DND-41 (cell line): ENCODE data around the gene PHF24.

Experiments
- ATAC-seq: fragments of 200-7000 bp; cut with Tn5 transposase; 3 replicates; pipeline ENCODE4 v1.9.1; 2021; ENCODE audit warnings: low read depth; ENCODE audit not compliant: insufficient read depth
- DNase-seq: peaks from one replicate; pipeline ENCODE4 v3.0.0-alpha.2; 2020
- H2AFZ ChIP-seq: 2 replicates; pipeline ENCODE4 v1.6.0; 2012; ENCODE audit warnings: low read depth, low read length
- H3K27ac ChIP-seq: 2 replicates; pipeline ENCODE4 v1.5.1; 2012; ENCODE audit warnings: low read length, inconsistent platforms
- H3K27me3 ChIP-seq: fragments of 200-600 bp; sonication (generic); 2 replicates; pipeline ENCODE4 v1.6.0; 2012; ENCODE audit warnings: low read length, mild to moderate bottlenecking, inconsistent platforms; ENCODE audit not compliant: insufficient read depth, poor library complexity
- H3K36me3 ChIP-seq: 2 replicates; pipeline ENCODE4 v1.5.1; 2012; ENCODE audit warnings: low read length, inconsistent platforms; ENCODE audit not compliant: insufficient read depth
- H3K4me1 ChIP-seq: 2 replicates; pipeline ENCODE4 v1.5.1; 2012; ENCODE audit warnings: mild to moderate bottlenecking, low read length; ENCODE audit not compliant: insufficient read depth
- H3K4me2 ChIP-seq: 2 replicates; pipeline ENCODE4 v1.6.0; 2012; ENCODE audit warnings: mild to moderate bottlenecking, moderate library complexity, low read length, inconsistent platforms; ENCODE audit not compliant: insufficient read depth
- H3K4me3 ChIP-seq, 2 experiments: fragments of 200-600 bp in 1 of 2; shearing (Covaris generic) in 1 of 2; 2 replicates each; pipeline ENCODE4 v1.5.1; 2012 to 2016; ENCODE audit warnings: inconsistent platforms in 2 of 2, low read length in 2 of 2, mild to moderate bottlenecking in 2 of 2, low read depth in 1 of 2, moderate library complexity in 1 of 2
- H3K79me2 ChIP-seq: 2 replicates; pipeline ENCODE4 v1.6.0; 2012; ENCODE audit warnings: low read length, inconsistent platforms; ENCODE audit not compliant: insufficient read depth
- H3K9ac ChIP-seq: 2 replicates; pipeline ENCODE4 v1.6.0; 2012; ENCODE audit warnings: low read depth, mild to moderate bottlenecking, inconsistent platforms, low read length, moderate library complexity
- H3K9me3 ChIP-seq: 2 replicates; pipeline ENCODE4 v1.5.1; 2012; ENCODE audit warnings: low read length, moderate library complexity, mild to moderate bottlenecking, inconsistent platforms; ENCODE audit not compliant: insufficient read depth, severe bottlenecking
- H4K20me1 ChIP-seq: 2 replicates; pipeline ENCODE4 v1.6.0; 2012; ENCODE audit warnings: low read length; ENCODE audit not compliant: insufficient read depth
- EZH2 ChIP-seq: IDR thresholded peaks from 3 replicates; pipeline ENCODE4 v1.6.1; 2012; ENCODE audit warnings: borderline replicate concordance, low read depth, mild to moderate bottlenecking, moderate library complexity, low read length, inconsistent platforms; ENCODE audit not compliant: severe bottlenecking
- TF ChIP-seq, protein P1 (sequence below): IDR thresholded peaks from 2 replicates; pipeline ENCODE4 v1.5.1; 2012; ENCODE audit warnings: borderline replicate concordance, low read length, moderate library complexity, mild to moderate bottlenecking; ENCODE audit not compliant: poor library complexity, severe bottlenecking; ENCODE audit errors: extremely low read depth

PHF24 gene

DNA sequence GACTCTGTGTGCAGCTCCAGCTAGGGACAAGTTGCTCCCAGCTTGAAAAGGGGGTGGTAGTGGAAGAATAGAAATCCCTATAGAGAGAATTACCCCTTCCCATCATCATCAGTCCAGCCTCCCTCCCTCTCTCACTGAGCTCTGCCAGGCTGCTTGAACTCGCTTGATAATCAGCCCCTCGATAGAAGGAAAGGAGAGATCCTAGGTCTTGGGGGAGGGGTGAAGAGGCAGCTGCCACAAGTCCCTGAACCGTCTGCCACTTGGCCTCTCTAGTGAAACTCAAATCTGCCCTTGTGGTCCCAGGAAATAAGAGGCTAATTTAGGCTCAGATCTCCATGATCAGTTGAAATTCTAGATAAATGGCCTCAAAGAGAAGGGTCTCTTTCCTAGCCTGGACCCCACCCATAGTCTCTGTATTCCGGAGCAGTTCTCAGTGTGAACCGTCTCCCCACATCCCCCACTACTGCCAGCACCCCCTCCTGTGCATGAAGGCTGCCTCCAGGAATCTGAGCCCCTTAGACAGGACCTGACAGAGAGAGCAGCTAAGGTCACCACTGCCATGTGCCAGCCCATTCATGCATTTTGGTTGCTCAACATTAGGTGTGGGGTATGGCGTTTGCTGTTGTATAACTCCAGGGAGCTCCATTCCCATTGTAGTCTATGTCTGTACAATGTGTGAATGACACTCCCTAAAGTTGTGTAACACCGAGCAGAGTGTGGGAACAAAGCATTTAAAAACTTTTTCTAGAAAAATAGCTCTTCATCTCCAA, 37.0 kb downstream of the PHF24 start:
- Histone ChIP-seq H3K4me1 (peaks cover 8% of the 10 kb centered on the region), H4K20me1 (no peaks in the 10 kb centered on the region), H3K36me3 (0 out of 2 replicates have a peak, but pooled peaks cover 2% of the 10 kb centered on the region), H3K9ac (no peak overlapping the region), H2AFZ (no peak overlapping the region), H3K4me3 (no peak overlapping the region), H3K9me3 (no peaks in the 10 kb centered on the region), H3K4me2 (no peak overlapping the region), H3K27ac (no peak overlapping the region), H3K27me3 (no peaks in the 10 kb centered on the region), H3K79me2 (no peaks in the 10 kb centered on the region)
- DNase-seq (no peak), ATAC-seq (no peak)
- TF ChIP-seq, protein P1, sequence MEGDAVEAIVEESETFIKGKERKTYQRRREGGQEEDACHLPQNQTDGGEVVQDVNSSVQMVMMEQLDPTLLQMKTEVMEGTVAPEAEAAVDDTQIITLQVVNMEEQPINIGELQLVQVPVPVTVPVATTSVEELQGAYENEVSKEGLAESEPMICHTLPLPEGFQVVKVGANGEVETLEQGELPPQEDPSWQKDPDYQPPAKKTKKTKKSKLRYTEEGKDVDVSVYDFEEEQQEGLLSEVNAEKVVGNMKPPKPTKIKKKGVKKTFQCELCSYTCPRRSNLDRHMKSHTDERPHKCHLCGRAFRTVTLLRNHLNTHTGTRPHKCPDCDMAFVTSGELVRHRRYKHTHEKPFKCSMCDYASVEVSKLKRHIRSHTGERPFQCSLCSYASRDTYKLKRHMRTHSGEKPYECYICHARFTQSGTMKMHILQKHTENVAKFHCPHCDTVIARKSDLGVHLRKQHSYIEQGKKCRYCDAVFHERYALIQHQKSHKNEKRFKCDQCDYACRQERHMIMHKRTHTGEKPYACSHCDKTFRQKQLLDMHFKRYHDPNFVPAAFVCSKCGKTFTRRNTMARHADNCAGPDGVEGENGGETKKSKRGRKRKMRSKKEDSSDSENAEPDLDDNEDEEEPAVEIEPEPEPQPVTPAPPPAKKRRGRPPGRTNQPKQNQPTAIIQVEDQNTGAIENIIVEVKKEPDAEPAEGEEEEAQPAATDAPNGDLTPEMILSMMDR, result no peak
- TF ChIP-seq EZH2, result no peak

DNA sequence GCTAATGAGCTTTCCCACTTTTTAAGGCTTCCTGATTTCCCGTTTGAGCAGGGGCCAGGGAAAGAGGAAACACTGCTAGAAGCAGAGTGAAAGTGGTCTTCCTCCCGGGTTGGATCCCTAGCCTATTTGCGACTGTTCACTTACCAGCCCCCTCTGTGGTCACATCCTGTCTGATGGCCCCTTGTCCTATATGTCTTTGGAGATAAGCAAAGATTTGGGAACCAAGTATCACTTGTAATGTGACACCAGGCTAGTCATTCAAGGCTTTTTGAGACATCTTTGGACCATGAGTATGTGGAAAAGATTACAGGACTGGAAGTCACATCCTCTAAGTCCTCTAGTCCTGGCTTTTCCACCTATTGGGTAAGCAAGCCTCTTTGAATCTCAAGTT, 37.6 kb downstream of the PHF24 start:
- 0 out of 2 replicates have a peak, but pooled peaks cover 2% of the 10 kb centered on the region for H3K36me3 ChIP-seq
- no peak overlapping the region for H2AFZ ChIP-seq
- no peak overlapping the region for H3K9ac ChIP-seq
- ATAC-seq (no peak), DNase-seq (no peak)
- no peaks in the 10 kb centered on the region for H4K20me1 ChIP-seq
- no peak for TF ChIP-seq EZH2
- TF ChIP-seq, protein P1, result no peak
- H3K4me2 ChIP-seq, result no peak overlapping the region
- H3K4me1 ChIP-seq, result 0 out of 2 replicates have a peak, but pooled peaks cover 2% of the 10 kb centered on the region
- H3K79me2 ChIP-seq, result no peaks in the 10 kb centered on the region
- no peaks in the 10 kb centered on the region for H3K27me3 ChIP-seq
- H3K9me3 ChIP-seq, result no peaks in the 10 kb centered on the region
- no peak overlapping the region for H3K27ac ChIP-seq
- H3K4me3 ChIP-seq, result no peak overlapping the region

DNA sequence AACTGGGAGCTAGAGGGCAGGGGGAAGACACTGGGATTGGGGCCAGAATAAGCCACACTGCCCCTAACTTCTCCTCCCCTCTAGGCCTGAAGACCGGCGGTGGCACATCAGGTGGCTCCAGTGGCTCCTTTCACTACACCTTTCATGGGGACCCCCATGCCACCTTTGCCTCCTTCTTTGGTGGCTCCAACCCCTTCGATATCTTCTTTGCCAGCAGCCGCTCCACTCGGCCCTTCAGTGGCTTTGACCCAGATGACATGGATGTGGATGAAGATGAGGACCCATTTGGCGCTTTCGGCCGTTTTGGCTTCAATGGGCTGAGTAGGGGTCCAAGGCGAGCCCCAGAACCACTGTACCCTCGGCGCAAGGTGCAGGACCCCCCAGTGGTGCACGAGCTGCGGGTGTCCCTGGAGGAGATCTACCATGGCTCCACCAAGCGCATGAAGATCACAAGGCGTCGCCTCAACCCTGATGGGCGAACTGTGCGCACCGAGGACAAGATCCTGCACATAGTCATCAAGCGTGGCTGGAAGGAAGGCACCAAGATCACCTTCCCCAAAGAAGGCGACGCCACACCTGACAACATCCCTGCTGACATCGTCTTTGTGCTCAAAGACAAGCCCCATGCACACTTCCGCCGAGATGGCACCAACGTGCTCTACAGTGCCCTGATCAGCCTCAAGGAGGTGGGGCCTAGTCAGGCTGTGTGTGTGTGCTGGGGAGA, 38.3 kb downstream of the PHF24 start:
- H3K4me1 ChIP-seq, result no peaks in the 10 kb centered on the region
- no peak overlapping the region for H3K27ac ChIP-seq
- no peaks in the 10 kb centered on the region for H3K9me3 ChIP-seq
- H3K36me3 ChIP-seq, result 0 out of 2 replicates have a peak, but pooled peaks cover 2% of the 10 kb centered on the region
- no peak overlapping the region for H3K4me3 ChIP-seq
- H3K27me3 ChIP-seq, result no peaks in the 10 kb centered on the region
- DNase-seq (no peak), ATAC-seq (no peak)
- H3K4me2 ChIP-seq, result no peak overlapping the region
- H4K20me1 ChIP-seq, result no peaks in the 10 kb centered on the region
- H3K79me2 ChIP-seq, result no peaks in the 10 kb centered on the region
- no peak for TF ChIP-seq EZH2
- TF ChIP-seq, protein P1, result no peak
- H3K9ac ChIP-seq, result no peak overlapping the region
- no peak overlapping the region for H2AFZ ChIP-seq
